GM21381 (cell line): Measurements from ENCODE around the gene CARNS1.

Source experiments
- ATAC-seq: cut with Tn5 transposase; IDR thresholded peaks from one replicate; pipeline ENCODE4 v1.9.1; 2021; ENCODE audit warnings: mild to moderate bottlenecking, moderate library complexity; ENCODE audit not compliant: unreplicated experiment

The CARNS1 gene

GRCh38 chr11:67439321-67440228 lies 24.1 kb downstream of the CARNS1 start:
- no peak for ATAC-seq

- no peak for ATAC-seq
These were observed 25.0 kb downstream of the CARNS1 start for GRCh38 chr11:67440229-67441097.

DNA sequence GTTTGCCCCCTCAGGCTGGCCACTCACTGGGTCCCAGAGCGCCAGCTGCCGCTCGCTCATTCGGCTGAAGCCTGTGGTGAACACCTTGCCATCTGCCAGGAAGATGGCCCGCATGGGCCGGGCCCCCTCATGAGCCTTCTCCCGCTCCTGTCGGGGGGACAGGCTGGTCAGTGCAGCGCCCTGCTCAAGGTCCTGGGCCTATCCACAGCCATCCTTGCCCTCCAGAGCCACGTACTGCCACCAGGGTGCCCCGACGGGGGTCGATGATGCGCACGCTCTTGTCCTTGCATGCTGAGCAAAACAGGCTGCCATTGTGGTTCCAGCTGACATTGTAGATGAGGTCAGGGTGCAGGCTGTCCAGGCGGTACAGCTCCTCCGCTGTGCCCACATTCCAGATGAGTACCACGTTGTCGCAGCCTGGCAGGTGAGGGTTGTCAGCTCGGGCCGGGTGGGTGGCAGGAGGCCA lies 25.7 kb downstream of the CARNS1 start:
- no peak for ATAC-seq

- no peak for ATAC-seq
These were observed 26.4 kb downstream of the CARNS1 start for GRCh38 chr11:67441731-67442351.

DNA sequence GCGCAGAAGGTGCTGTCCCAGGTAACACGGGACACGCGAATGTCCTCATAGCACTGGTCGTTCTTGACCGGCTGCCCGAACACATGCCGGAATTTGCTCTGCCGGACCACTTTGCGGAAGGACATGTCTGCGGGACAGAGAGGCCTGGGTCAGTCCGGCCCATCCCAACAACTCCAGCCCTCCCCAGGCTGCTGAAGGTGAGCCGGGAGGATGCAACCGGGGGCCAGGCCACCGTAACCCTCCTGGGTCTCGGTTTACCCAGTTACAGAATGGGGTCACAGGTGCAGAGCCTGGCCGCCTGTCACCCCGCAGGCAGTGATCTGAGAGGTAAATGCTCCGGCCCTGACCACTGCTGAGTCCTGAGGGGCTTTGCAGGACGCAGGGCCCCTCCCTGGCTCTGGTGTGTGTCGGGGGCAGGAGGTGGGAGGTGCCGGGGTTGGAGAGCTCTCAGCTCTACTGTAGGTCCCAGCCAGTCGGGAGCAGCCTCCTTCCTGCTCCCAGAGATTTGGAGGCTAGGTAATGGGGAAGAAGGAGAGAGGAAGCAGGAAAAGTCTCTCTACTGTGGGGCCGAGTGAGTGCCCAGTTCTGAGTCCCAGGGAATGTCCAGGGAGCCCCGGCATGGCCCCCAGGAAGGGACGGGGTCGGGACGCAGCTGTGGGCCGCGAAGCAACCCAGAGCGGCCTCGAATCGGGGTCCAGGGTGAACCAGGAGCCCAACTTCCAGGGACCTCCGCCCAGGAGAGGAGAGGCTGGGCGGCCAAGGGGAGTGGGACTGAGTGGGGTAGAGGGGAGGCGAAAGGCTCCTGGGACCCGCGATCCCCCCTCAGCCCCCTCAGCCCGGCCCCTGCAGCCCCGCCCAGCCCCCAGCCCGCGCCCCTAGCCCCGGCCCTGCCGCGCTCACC lies 27.3 kb downstream of the CARNS1 start:
- no peak for ATAC-seq

- ATAC-seq = no peak
These were observed 30.0 kb downstream of the CARNS1 start for GRCh38 chr11:67445515-67445914.

DNA sequence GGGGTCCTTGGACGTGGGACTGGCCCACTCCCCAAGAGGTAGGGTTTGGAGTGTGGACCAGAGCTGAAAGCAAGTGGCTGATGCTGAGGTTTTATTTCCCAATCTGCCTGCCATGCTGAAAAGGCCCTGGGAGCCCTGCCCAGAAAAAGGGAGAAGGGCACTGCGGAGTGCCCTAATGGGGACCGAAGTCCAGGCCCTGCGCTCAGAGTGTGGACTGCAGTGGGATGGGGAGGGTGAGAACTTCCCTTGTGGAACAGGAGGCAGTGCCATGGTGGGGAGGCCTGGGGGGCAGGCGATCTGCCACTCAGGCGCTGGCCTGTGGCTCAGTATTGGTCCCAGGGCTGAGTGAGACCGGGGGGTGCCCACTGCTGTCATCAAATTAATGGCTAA lies 32.7 kb downstream of the CARNS1 start:
- no peak for ATAC-seq

GRCh38 chr11:67449116-67449844 lies 33.8 kb downstream of the CARNS1 start:
- ATAC-seq = no peak

GRCh38 chr11:67450796-67451657 lies 35.5 kb downstream of the CARNS1 start:
- ATAC-seq = no peak

DNA sequence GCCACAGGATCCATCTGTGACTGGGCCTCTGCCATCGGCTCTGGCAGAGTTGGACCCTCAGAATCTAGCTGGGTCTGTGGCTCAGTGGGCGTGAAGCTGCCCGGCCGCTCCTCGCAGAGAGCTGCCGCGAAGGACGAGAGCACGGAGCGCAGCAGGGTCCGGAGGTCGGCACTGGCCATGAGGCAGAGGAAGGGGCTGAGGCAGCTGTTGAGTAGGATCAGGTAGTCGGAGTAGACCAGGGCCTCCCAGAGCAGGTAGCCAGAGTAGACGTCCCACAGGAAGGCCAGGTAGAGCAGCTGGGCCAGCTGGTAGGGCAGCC lies 36.1 kb downstream of the CARNS1 start:
- ATAC-seq = no peak

GRCh38 chr11:67452141-67452952 lies 36.9 kb downstream of the CARNS1 start, which contains the start of gene GPR152:
Gene GPR152 (minus strand): TSS chr11:67452729. CDS start chr11:67452724, 5 bp downstream.
- no peak for ATAC-seq

- no peak for ATAC-seq
These were observed 38.6 kb downstream of the CARNS1 start for GRCh38 chr11:67453816-67454732.

- ATAC-seq = no peak
These were observed 39.6 kb downstream of the CARNS1 start, which contains the start of gene CABP4 for GRCh38 chr11:67455054-67455453. Gene CABP4 (plus strand): TSS chr11:67455354. CDS start chr11:67455424, 70 bp downstream.

DNA sequence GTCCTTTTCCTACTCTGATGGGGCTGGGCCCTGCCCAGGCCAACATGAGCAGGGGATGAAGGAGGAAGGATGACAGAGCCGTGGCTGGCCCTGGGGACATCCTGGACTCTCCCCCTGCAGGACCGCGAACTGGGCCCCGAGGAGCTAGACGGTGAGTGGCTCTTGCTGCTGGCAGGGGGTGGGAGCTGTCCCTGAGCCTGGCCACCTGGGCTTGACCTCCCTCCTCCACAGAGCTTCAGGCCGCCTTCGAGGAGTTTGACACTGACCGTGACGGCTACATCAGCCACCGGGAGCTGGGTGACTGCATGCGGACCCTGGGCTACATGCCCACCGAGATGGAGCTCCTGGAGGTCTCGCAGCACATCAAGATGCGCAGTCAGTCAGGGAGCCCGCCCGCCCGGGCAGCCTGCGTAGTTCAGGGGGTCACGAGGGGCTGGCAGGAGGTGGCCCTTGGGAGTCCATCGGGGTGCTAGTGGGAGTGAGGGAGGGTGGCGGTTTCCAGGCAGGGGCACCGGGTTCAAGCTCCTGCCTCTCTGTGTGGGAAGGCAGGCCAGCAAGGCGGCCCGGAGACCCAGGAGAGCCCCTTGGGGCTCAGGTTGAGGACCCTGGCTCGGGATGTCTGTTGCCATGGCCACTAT lies 40.7 kb downstream of the CARNS1 start:
- ATAC-seq = no peak

- ATAC-seq = no peak
These were observed 42.0 kb downstream of the CARNS1 start for GRCh38 chr11:67457453-67457852.

DNA sequence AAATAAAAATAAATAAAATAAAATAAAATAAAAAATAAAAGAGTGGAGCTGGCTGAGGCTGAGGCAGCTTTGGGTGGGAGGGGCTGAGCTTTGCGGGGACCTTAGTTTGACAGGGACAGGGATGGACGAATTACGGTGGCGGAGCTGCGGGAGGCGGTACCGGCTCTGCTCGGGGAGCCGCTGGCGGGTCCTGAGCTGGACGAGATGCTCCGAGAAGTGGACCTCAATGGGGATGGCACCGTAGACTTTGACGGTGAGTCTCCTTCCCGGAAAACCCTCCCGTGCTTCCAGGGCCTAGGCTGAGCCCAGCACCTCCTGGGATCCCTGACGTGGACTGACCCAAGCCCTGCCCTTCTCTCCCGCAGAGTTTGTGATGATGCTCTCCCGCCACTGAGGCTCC lies 42.8 kb downstream of the CARNS1 start:
- ATAC-seq = no peak
